HG03025 (cell line): ENCODE data around the gene VPS9D1.
"Not testable (repeated sequence)": the region's sequence is repeated elsewhere in the genome, so short reads cannot be mapped to it uniquely, and the experiment has no call there.

ENCODE experiments used
- ATAC-seq: cut with Tn5 transposase; IDR thresholded peaks from one replicate; pipeline ENCODE4 v1.9.1; 2021; ENCODE audit warnings: mild to moderate bottlenecking, moderate library complexity; ENCODE audit not compliant: unreplicated experiment, low FRiP score

Gene VPS9D1

DNA sequence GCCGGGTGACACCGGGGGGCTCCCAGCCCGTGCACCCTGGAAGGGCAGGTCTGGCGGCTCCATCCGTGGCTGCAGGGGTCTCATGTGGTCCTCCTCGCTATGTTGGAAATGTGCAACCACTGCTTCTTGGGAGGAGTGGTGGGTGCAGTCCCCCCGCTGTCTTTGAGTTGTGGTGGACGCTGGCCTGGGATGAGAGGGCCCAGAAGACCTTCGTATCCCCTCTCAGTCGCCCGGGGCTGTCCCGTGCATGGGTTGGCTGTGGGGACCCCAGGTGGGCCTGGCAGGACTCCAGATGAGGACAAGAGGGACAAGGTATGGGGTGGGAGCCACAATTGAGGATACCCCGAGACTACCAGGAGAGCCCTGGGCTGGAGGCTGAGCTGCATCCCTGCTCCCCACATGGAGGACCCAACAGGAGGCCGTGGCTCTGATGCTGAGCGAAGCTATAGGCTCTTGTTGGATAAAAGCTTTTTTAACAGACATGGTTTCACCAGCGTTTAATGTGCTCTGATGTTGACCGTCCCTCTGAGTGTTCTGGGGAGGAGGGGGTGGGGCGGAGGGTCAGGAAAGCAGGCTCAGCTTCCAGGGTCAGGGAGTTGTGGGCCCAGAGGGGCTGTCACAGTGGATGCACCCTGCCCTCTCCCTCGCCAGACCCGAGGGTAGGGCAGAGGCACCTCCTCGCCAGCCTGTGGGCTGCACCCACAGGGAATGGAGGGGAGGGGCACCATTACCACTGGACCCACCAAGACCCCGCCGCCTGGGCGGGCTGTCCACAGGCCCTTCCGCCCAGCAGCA lies 24.6 kb downstream of the VPS9D1 start:
- ATAC-seq = no peak

DNA sequence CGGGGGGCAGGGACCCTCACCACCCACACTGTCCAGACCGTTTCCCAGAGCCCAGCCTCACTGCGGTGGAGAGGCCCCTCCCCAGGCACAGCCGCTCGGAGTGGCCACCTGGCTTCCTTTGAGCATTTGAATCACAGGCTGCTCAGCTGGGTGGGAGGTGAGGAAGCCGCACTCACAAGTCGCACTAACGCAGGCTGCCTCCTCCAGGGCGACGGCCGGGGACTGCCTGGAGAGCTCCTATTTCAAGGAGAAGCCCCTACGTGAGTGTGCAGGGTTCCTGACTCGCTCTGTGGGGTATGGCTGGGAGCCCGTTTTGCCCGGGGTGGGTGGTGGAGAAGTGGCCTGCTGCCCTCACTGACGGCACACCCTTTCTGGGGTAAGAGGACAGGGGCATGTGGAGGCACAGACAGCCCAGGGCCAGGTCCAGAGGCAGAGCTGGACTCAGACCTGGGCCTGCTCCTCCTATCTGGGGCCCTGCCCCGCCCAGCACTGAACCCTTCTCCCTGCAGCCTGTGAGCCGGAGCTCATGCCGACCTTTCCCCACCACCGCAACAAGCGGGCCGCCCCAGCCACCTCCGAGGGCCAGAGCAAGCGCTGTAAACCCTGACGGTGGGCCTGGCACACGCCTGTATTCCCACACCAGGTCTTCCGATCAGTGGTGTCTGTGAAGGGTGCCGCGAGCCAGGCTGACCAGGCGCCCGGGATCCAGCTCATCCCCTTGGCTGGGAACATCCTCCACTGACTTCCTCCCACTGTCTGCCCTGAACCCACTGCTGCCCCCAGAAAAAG lies 25.4 kb downstream of the VPS9D1 start:
- ATAC-seq = no peak

DNA sequence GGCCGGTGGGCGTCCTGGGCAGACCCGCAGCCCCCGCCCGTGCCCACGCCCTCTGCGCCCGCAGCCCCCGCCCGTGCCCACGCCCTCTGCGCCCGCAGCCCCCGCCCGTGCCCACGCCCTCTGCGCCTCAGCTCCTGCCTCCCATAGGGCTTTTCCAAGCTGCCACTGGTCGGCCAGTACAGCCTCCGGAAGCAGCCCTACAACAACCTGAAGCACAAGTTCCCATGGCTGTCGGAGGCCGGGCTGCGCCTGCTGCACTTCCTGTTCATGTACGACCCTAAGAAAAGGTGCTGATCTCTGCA lies 26.0 kb downstream of the VPS9D1 start:
- not testable (repeated sequence) for ATAC-seq

DNA sequence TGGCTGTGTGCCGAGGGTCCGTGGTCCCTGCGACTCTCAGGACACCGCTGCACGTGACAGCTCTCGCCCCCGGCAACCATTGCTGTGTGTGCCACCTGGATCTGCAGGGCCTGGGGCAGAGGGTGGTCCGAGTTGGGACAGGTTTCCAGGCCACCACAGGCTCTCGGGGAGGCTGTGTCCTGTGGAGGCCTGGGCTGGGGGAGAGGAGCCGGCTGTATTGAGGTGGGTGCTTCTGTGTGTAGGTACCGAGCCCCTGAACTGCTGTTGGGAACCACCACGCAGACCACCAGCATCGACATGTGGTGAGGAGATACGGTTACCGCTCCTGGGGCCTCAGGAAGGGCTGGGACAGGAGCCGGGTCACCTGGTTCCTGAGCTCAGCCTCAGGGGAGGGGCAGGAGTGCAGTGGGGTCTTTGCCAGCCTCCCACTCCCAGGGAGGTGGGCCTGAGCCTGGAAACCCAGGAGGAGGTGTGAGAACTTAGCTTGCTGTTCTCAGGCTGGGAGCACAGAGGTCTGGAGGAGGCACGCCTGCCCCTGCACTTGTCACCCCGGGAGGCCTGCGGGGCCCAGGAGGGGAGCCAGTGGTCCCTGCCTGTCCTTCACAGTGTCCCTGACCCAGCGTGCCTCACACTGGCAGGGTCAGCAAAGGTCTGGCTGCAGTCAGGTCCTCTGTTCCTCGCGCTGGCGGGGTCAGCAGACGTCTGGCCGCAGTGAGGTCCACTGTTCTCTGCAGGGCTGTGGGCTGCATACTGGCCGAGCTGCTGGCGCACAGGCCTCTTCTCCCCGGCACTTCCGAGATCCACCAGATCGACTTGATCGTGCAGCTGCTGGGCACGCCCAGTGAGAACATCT lies 26.5 kb downstream of the VPS9D1 start:
- ATAC-seq = no peak

DNA sequence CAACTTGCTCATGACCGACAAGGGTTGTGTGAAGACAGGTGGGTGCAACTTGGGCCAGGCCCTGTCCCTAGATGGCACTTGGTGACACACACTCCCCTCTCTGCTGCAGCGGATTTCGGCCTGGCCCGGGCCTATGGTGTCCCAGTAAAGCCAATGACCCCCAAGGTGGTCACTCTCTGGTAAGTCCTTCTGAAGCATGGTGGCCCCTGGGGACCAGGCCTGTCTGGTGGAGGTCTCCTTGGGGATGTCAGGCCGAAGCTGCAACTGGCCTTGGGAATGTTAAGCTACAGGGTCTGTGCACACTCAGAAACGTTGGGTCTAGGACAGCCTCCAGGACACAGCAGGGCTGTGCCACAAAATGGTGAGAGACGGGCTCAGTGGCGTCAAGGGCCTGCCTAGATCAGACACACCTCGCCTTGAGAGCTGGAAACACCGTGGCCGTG lies 27.4 kb downstream of the VPS9D1 start:
- ATAC-seq = no peak

DNA sequence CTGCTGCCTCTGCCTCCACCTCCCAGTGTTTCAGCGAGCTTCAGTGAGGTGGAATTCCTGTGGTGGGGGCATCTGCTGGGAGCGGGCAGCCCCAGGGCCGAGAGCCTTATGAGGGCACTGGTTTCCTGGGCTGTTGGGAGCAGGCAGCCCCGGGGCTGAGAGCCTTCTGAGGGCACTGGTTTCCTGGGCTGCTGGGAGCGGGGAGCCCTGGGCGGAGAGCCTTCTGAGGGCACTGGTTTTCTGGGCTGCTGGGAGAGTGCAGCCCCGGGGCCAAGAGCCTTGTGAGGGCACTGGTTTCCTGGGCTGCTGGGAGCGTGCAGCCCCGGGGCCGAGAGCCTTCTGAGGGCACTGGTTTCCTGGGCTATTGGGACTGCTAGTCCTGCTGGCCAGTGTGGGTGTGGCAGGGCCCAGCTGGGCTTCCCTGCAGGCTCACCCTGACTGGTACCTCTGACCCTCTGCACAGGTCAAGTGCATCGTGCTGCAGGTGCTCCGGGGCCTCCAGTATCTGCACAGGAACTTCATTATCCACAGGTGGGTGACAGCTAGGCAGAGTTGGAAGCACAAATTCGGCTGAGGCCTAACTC lies 28.6 kb downstream of the VPS9D1 start:
- ATAC-seq = no peak

DNA sequence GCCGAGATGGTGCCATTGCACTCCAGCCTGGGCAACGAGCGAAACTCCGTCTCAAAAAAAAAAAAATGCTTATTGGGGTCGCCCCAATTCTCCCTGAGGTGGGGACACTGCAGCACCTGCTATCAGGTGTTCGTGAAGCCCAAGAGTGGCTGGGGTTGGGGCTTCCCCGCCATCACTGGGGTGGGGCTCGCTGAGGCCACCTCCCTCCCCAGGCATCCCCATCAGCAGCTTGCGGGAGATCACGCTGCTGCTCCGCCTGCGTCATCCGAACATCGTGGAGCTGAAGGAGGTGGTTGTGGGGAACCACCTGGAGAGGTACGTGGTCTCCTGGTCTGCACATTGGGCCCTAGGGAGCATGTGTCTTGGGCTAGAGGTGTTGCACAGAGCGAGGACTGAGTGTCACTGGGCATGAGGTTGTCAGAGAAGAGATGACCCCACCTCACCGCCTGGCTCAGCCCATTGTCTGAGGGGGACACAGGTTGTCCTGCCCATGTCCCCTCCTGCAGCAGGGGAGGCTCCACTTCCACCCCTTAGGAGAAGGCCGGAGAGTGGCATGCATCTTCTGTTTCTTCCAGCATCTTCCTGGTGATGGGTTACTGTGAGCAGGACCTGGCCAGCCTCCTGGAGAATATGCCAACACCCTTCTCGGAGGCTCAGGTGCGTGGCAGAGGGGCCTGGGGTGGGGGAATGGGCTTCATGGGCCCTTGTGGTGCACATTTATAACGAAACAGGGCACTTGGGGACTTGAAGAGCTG lies 29.3 kb downstream of the VPS9D1 start:
- no peak for ATAC-seq

DNA sequence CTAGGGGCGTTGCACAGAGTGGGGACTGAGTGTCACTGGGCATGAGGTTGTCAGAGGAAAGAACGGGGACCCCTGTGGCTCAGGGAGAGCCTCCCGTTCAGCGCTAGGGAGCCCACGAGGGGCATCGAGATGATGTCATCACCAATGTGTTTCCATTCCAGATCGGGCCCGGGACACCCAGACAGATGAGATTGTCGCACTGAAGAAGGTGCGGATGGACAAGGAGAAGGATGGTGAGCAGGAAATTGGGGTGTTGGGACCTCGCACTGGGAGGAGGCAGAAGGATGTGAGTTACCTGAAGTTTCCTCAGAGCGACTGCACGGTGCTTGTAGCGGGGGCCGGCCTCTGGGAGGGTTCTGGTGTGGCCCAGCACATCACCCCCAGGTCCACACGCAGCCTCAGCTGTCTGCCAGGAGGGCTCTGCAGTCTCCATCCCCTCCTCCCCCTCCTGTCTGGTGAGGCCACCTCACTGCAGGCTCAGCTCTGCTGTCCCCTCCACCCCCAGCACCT lies 30.3 kb downstream of the VPS9D1 start:
- ATAC-seq = no peak

DNA sequence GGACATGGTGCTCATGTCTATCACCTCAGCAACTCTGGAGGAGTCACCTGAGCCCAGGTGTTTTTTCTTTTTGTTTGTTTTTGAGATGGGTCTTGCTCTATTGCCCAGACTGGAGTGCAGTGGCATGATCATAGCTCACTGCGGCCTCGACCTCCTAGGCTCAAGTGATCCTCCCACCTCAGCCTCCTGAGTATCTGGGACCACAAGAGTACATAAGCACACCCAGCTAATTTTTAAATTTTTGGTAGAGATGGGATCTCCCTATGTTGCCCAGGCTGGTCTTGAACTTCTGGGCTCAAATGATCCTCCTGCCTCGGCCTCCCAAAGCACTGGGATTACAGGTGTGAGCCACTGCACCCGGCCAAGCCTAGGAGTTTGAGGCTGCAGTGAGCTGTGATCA lies 31.1 kb downstream of the VPS9D1 start:
- ATAC-seq = not testable (repeated sequence)

DNA sequence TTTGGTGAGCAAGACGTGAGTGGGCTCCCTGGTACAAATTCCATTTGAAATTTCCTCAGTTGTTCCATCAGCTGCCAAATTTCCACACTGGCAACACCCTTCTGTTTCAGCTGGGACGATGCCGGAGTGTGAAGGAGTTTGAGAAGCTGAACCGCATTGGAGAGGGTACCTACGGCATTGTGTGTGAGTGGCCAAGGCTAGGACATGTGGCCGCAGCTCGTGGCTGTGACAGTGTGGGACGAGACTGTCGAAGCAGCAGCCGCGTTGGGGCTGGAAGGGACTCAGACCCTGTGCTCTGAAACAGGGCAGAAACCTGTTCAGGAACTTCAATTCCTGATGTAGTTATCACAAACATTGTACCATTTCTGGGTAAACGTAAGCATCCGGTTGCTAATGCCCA lies 31.6 kb downstream of the VPS9D1 start:
- no peak for ATAC-seq

DNA sequence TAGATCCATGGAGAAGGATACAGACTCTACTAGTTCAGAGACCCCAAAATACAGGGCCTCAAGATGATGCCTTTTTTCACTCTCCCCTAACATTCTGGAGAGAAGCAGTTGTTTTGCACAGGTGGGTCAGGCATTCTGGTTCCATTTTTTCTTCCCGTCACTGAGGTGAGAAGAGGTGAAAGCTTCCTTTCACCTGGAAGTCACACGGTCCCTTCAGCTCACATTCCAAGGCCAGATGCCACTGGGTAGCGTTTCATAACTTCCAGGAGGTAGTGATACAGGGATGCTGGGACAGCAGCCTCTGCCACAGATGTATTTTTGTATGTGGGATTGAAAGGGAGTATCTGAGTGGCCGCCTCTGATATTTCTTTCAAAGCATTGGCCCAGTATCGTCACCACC lies 32.3 kb downstream of the VPS9D1 start:
- no peak for ATAC-seq

DNA sequence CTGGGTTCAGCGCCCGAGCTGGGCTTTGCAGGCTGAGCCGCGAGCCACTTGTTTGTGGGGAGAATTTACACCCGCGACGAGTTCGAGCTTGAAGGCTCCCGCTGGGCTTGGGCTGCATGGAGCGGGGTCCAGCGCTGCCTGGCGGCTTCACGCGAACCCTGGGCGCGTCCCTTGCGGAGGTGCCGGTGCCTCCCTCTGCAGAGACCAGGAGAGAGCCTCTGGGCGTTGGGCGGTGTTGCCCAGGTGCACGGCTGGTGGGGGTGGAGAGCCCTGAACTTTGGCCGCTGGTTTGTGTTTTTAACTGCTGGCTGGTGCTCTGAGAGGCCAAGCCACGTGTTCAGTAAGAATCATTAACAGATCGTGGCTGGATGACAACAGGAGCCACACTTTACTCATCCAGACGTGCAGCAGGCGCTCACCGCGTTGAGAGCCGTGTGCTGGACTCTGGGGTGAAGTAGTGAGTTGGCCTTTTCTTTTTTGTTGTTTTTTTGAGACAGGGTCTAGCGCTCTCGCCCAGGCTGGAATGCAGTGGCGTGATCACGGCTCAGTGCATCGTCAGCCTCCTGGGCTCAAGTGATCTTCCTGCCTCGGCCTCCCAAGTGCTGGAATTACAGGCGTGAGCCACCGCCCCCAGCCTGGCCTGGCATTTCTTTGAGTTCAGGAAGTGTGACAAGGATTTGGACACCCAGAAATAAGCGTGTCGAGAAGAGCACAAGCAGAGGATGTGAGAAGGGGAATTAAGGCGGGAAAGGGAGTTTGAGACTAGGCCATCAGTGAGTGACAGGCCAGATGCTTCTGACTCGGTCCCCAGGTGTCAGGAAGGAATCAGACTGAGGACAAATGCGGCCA lies 33.4 kb downstream of the VPS9D1 start:
- peak; percentile 20 for ATAC-seq

DNA sequence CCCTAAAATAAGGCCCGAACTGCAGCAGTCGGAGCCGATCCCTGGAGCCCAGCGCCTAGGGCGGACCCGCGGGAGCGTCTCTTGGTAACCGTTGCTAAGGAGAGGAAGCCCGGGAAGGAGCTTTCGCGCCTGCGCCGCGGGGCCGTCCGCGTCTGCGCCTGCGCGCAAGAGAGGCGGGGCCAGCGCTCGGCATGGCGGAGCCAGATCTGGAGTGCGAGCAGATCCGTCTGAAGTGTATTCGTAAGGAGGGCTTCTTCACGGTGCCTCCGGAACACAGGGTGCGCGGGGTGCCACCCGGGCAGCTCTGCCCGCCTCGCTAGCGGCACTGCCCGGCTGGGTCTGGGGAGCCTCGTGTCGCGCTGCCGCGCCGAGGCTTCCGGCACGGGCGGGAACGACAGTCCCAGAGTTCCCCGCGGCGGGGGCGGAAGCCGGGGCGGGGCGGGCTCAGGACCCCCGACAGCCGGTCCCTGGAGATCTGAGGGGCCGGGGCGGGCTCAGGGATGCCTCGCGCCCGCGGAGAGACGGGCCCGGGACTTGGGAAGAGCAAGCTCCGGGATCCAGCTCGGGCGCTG lies 34.1 kb downstream of the VPS9D1 start, which contains the start of gene CDK10:
Gene CDK10, plus strand, starts transcription at position 170 of the 572 bp plus-strand sequence. Its CDS starts 22 bp downstream, at position 192.
- ATAC-seq = peak; percentile 67

DNA sequence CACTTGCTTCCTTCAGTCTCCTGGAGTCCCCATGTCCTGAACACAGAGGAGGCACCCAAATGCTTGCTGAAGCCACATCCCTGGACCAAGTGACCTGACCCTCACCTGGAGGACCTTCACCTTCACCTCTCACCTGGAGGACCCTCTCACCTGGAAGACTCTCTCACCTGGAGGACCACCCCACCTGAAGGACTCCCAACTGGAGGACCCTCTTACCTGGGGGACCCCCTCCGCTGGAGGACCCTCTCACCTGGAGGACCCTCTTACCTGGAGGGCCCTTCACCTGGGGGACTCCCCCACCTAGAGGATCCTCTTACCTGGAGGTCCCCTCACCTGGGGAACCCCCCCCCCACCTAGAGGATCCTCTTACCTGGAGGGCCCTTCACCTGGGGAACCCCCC lies 34.8 kb downstream of the VPS9D1 start:
- ATAC-seq = no peak

DNA sequence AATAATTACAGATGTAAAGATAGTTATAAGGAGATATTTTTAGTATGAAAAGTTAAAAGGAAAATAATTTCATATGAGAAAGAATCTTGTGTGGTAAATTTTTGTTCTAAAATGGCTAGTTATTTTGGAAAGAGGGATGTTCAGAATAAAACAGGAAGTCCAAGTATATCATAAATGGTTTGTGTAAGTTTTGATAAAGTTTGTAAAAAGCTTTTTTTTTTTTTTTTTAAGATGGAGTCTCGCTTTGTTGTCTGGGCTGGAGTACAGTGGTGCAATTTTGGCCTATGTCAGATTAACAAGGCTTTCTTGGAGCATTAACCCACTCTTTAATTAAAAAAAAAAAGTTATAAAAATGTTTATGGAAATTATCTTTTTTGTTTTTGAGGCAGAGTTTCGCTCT lies 42.4 kb downstream of the VPS9D1 start:
- ATAC-seq = no peak

DNA sequence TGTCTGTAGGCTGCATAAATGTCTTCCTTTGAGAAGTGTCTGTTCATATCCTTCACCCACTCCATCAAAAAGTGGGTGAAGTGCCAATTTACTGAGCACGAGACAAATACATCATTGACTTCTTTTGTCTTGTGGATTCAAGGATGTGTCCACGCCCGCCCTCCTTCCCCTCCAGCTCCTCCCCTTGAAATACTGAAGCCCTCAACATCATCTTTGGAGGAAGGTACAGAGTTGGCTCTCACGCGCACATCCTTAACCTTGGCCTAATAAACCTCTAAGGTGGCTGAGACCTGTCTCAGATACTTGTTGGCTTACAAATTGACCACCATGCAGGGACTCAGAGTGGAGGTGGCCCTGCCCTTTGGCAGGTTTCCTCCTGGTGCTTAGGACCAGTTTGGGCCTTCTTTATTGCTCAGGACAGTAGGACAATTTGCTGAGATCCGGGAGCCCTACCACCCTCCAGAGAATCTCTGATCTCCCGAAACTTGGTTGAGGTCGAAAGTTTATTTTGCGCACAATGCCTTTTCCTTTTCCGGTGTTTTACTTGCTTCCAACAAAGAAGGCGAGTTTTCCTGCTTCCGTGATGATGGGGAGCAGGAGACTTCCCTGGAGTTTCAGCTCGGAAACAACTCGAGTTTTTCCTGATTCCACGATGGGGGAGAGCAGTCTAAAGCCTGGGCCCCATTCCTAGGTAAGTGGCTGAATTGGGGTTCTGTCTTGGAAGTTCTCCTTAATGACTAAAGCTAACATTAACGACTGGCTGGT lies 48.3 kb downstream of the VPS9D1 start:
- no peak for ATAC-seq

DNA sequence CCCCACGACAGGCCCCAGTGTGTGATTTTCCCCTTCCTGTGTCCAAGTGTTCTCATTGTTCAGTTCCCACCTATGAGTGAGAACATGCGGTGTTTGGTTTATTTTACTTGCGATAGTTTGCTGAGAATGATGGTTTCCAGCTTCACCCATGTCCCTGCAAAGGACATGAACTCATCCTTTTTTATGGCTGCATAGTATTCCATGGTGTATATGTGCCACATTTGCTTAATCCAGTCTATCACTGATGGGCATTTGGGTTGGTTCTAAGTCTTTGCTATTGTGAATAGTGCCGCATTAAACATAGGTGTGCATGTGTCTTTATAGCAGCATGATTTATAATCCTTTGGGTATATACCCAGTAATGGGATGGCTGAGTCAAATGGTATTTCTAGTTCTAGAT lies 49.1 kb downstream of the VPS9D1 start:
- not testable (repeated sequence) for ATAC-seq
